ENCODE results near the gene C19orf12.

Gene C19orf12

DNA sequence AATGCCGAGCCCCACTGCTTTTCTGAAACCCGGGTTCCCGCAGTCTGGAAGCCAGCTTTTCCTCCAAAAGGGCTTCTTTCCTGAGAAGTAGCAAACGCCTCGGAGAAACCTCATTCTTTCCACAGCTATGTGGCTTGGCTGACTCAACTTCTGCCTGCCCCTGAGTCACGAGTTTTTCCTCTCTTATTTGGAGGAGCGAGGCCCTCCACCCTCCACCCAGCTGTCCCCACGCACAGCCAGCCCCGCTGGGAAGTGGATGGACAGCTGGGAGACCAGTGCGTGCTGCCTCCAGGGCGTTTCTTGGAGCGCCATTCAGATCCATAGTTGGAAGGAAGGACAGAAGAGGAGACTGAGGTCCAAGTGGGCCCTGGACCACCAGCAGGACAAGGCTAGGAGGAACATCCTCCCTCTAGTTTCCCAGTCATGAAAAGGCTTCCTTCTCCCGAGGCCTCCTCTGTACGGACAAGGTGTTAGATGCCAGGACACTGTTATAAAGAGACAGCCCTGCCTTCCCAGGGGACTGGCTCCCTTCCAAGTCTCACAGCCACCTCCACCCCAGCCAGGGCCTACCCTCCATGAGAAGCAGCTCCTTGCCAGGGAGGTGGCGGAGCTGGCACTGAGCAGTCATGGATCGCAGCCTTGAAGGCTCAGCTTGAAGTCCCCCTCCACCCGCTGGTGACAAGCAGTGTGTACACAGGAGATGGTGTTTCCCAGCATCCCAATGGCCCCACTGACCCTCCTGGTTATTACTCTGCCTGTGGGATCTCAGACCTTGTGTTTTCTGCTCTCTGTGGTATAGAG, 52.3 kb downstream of the C19orf12 start:
- TF ChIP-seq, protein P1, sequence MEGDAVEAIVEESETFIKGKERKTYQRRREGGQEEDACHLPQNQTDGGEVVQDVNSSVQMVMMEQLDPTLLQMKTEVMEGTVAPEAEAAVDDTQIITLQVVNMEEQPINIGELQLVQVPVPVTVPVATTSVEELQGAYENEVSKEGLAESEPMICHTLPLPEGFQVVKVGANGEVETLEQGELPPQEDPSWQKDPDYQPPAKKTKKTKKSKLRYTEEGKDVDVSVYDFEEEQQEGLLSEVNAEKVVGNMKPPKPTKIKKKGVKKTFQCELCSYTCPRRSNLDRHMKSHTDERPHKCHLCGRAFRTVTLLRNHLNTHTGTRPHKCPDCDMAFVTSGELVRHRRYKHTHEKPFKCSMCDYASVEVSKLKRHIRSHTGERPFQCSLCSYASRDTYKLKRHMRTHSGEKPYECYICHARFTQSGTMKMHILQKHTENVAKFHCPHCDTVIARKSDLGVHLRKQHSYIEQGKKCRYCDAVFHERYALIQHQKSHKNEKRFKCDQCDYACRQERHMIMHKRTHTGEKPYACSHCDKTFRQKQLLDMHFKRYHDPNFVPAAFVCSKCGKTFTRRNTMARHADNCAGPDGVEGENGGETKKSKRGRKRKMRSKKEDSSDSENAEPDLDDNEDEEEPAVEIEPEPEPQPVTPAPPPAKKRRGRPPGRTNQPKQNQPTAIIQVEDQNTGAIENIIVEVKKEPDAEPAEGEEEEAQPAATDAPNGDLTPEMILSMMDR (IDR thresholded peaks at IDR 0.05; ENCODE audit: control extremely low read depth, extremely low read depth, low read depth, missing control alignments): no peak
- POLR2A ChIA-PET: no interaction called here
- CTCF ChIA-PET: interaction anchor here (1.1 to 8.7 kb wide), 5 partner anchors 9 to 63 kb away, joined by 3 to 58 read pairs (median 3); no protein-coding TSS in a partner anchor
- DNase-seq (ENCODE audit: extremely low spot score): no peak

DNA sequence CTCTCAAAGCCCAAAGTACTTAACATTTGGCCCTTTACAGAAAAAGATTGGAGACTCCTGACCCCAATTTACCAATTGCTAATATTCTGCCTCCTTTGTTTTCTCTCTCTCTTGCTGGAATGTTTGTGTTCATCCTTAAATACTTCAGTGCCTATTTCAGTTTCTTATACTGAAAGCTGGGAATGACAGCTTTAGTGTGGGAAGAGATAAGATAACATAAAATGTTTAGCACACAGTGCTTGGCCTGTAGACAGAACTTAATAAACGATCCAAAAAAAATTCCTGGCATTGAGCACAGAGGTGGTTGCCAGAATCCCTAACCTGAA, 52.8 kb downstream of the C19orf12 start:
- ChIA-PET CTCF (interaction anchor here (0.8 to 8.7 kb wide), 6 partner anchors 17 to 98 kb away, joined by 3 to 58 read pairs (median 3); no protein-coding TSS in a partner anchor), POLR2A (no interaction called here)
- no peak for DNase-seq (ENCODE audit: extremely low spot score)
- TF ChIP-seq, protein P1 (IDR thresholded peaks at IDR 0.05; ENCODE audit: control extremely low read depth, extremely low read depth, low read depth, missing control alignments): no peak

DNA sequence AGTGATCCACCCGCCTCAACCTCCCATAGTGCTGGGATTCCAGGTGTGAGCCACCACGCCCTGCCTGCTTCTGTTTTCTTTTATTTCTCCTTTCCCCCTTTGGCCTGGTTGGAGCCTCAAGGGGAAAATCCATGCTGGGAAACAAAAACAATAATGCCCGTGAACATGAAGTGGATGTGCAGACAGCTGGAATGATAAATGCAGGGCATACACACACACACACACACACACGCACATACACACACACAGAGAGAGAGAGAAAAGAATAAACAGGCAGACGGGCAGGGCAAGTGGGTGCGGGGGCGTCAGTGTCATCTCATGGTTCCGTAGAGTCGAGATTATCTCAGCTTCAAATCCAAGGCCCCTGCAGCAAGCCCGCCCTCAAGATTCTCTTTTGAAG, 54.2 kb downstream of the C19orf12 start:
- DNase-seq (ENCODE audit: extremely low spot score): no peak
- CTCF ChIA-PET: interaction anchor here (1.0 to 8.7 kb wide), 4 partner anchors 11 to 213 kb away, joined by 3 to 58 read pairs (median 3); no protein-coding TSS in a partner anchor
- TF ChIP-seq, protein P1 (IDR thresholded peaks at IDR 0.05; ENCODE audit: control extremely low read depth, extremely low read depth, low read depth, missing control alignments): no peak
- POLR2A ChIA-PET: no interaction called here

DNA sequence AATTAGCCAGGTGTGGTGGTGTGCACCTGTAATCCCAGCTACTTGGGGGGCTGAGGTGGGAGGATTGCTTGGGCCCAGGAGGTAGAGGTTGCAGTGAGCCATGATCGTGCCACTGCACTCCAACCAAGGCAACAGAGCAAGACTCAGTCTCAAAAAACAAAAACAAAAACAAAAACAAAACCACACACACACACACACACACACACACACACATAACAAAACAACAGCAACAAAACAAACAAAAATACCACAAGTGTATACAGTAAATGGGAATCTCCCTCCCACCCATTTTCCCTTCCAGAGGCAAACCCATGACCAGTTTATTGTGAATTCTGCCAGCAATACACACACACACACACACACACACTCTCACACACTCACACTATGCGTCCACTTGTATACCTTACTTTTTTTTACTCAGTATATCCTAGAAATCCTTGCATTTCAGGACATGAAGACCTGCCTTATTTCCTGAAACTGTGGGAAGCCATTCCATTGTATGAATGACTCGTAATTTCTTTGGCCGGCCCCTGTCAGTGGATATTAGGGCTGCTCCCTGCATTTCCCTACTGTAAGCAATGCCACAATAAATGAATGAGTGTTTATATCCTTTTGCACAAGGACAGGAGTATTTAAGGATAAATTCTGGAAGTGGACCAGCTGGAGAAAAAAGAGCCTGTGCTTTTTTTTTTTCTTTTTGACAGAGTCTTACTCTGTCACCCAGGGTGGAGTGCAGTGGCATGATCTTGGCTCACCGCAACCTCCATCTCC, 56.7 kb downstream of the C19orf12 start:
- POLR2A ChIA-PET: no interaction called here

DNA sequence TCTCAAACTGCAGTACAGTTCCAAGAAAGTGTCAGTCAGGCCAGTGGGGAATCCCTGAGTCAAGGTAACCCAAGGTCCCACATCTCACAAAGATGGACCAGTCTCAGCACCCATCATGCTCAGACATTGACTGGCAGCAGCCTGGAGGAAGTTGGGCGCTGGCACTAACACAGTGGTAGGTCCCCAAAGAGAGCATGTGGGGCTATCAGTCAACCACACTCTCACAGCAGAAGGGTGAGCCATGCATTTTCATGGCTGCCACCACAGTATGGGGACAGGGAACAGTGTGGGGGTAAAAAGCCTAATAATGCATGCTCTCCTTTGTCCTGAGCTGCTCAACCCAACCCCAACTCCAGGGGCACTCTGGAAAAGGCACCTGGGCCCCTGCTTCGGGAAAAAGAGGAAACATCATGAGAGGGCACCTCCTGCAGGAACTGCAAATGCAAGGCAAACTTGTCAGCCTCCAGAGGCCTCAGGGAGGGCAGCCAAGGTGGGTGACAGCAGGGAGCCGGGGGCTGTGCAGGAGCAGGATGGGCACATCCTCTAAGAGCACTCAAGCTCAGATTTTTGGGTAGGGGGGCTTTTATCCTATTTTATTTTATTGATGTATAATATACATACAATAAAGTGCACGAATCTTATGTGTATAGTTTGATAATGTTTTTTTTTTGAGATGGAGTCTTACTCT, 59.3 kb downstream of the C19orf12 start:
- ChIA-PET CTCF (interaction anchor here (1.6 kb wide), 1 partner anchor 61 kb away, joined by 6 read pairs; no protein-coding TSS in a partner anchor), POLR2A (no interaction called here)
- TF ChIP-seq, protein P1 (IDR thresholded peaks at IDR 0.05; ENCODE audit: control extremely low read depth, extremely low read depth, low read depth, missing control alignments): no peak
- no peak for DNase-seq (ENCODE audit: extremely low spot score)

More for the DNA sequence above, 56.7 kb downstream of the C19orf12 start:
- CTCF ChIA-PET: interaction anchor here (1.2 to 1.5 kb wide), 3 partner anchors 10 to 58 kb away, joined by 3 to 4 read pairs (median 3); no protein-coding TSS in a partner anchor
- no peak for DNase-seq (ENCODE audit: extremely low spot score)
- TF ChIP-seq, protein P1 (IDR thresholded peaks at IDR 0.05; ENCODE audit: control extremely low read depth, extremely low read depth, low read depth, missing control alignments): no peak

DNA sequence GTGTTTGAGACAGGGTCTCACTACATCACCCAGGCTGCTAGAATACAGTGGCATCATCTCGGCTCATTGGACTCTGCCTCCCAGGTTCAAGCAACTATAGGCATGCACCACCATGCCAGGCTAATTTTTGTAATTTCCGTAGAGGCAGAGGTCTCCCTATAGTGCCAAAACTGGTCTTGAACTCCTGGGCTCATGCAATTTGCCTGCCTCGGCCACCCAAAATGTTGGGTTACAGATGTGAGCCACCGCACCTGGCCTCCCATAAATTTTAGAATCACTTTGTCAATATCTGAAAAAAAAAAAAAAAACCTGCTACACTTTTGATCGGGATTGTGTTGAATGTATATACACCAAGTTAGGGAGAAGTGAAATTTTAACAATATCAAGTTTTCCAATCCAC, 61.7 kb downstream of the C19orf12 start:
- CTCF ChIA-PET: no interaction called here
- no peak for DNase-seq (ENCODE audit: extremely low spot score)
- TF ChIP-seq, protein P1 (IDR thresholded peaks at IDR 0.05; ENCODE audit: control extremely low read depth, extremely low read depth, low read depth, missing control alignments): no peak
- POLR2A ChIA-PET: no interaction called here

Measured in GM10248 (cell line).